ENCODE measurements around the gene EIF2B5.

The EIF2B5 gene

GRCh38 chr3:184188080-184188479 is 52.9 kb downstream of the EIF2B5 start:
- no peak for TF ChIP-seq CTCF (IDR thresholded peaks at IDR 0.05; ENCODE audit: borderline replicate concordance, control extremely low read depth, extremely low read depth, insufficient read depth, missing control alignments)
- DNase-seq (ENCODE audit: low spot score) = no peak
- in situ Hi-C loops (cut with MboI; ENCODE audit: low sequenced_read_pairs, unreplicated experiment) = no loop called here

GRCh38 chr3:184189421-184189820 is 54.3 kb downstream of the EIF2B5 start:
- DNase-seq (ENCODE audit: low spot score) = no peak
- in situ Hi-C loops (cut with MboI; ENCODE audit: low sequenced_read_pairs, unreplicated experiment) = no loop called here
- TF ChIP-seq CTCF (IDR thresholded peaks at IDR 0.05; ENCODE audit: borderline replicate concordance, control extremely low read depth, extremely low read depth, insufficient read depth, missing control alignments) = no peak

GRCh38 chr3:184192889-184193288 is 57.7 kb downstream of the EIF2B5 start:
- in situ Hi-C loops (cut with MboI; ENCODE audit: low sequenced_read_pairs, unreplicated experiment) = no loop called here
- DNase-seq (ENCODE audit: low spot score) = no peak

GRCh38 chr3:184193991-184194539 is 58.9 kb downstream of the EIF2B5 start:
- no peak for TF ChIP-seq CTCF (IDR thresholded peaks at IDR 0.05; ENCODE audit: borderline replicate concordance, control extremely low read depth, extremely low read depth, insufficient read depth, missing control alignments)
- in situ Hi-C loops (cut with MboI; ENCODE audit: low sequenced_read_pairs, unreplicated experiment) = no loop called here
- no peak for DNase-seq (ENCODE audit: low spot score)

More at GRCh38 chr3:184192889-184193288, 57.7 kb downstream of the EIF2B5 start:
- no peak for TF ChIP-seq CTCF (IDR thresholded peaks at IDR 0.05; ENCODE audit: borderline replicate concordance, control extremely low read depth, extremely low read depth, insufficient read depth, missing control alignments)

Data from GM13976 (cell line).